HTR-8/SVneo (cell line): ENCODE results near the gene ESPL1.

Experiments used
- DNase-seq: peaks from one replicate; pipeline ENCODE4 v3.0.0; 2011; ENCODE audit warnings: low spot score, mixed read lengths; ENCODE audit not compliant: insufficient read length
- FAIRE-seq: peaks from 2 replicates; lab custom pipeline; 2011; peaks lifted over from hg19 to GRCh38; lab: Jason Lieb, UNC

The ESPL1 gene

DNA sequence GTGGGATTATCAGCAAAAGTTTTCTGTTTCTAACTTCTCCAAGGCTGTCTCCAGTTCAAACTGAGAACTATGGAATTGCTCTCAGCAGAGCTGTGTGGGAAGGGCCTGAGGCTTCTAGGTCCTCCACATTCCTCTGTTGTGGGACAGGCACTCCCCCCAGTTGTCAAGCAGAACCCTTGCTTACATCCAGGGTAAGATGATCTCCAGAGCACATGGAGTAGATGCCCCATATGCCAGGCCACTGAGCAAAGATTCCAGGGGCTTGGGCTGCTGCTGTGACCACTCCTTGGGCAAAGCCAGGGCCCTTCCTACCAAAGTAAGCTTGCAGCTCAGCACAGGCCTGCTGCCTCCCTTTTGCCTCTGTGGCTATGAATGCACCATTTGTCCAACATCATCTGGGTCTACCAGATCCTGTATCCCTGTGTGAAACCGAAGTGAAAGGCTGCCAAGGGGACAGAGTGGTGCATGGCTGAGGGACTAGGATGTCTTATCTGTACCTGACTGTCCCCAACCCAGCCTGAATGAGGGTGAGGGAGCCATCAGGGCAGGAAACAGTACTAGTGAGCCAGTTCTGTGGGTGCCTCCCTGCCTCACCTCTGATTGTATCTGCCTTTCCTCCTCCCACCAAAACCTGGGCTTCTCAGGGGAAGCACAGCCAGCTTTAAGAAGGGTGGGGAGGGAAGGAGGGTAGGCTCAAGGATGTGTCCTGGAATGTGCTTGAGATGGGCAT is 13.1 kb upstream of the ESPL1 start:
- FAIRE-seq, result no peak
- no peak for DNase-seq

GRCh38 chr12:53255996-53256395 is 12.1 kb upstream of the ESPL1 start:
- FAIRE-seq (no peak), DNase-seq (no peak)

DNA sequence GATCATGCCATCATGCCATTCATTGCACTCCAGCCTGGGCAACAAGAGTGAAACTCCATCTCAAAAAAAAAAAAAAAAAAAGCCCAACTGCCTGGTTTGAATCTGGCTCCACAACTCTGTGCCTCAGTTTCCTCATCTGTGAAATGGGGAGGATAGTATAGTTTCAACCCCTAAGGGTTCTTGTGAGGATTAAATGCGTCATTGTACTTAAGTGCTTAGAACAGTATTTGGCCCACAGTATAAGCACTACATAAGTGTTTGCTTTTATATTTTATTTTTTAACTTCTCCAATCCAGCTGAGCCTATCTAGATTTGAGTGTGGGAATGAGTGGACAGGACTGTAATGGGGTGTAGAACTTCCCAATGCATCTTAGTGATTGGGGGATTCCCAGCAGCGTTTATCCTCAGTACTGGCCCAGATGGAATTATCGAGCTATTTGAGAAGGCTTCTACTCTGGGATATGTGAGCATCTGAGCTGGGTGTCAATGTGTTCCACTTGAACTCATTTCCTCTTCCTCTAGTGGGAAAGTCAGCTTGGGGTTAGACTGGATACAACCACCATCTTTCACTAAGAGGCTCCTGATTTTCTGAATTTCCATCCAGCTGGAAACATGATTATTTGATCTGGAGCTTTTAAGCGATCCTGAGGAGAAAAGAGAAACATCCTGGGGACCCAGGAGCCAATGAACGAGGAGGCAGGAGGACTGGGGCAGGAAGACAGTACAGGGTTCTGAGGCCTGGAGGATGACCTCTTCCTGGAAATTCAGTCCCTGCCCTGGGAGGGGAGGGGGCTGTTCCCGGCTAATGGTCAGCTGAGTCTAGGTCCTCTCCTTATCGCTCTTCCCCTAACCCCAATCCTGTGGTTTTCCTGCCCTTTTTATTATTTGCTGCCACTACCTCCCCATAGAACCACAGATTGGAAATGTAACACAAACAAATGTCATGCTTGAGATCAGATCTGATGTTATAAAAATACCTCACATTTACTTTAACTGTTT is 9.3 kb upstream of the ESPL1 start:
- FAIRE-seq (no peak), DNase-seq (no peak)

- DNase-seq (no peak), FAIRE-seq (no peak)
Observed at GRCh38 chr12:53259891-53260290, 8.2 kb upstream of the ESPL1 start.

- FAIRE-seq, result no peak
- no peak for DNase-seq
Observed at GRCh38 chr12:53265783-53266182, 2.3 kb upstream of the ESPL1 start.

DNA sequence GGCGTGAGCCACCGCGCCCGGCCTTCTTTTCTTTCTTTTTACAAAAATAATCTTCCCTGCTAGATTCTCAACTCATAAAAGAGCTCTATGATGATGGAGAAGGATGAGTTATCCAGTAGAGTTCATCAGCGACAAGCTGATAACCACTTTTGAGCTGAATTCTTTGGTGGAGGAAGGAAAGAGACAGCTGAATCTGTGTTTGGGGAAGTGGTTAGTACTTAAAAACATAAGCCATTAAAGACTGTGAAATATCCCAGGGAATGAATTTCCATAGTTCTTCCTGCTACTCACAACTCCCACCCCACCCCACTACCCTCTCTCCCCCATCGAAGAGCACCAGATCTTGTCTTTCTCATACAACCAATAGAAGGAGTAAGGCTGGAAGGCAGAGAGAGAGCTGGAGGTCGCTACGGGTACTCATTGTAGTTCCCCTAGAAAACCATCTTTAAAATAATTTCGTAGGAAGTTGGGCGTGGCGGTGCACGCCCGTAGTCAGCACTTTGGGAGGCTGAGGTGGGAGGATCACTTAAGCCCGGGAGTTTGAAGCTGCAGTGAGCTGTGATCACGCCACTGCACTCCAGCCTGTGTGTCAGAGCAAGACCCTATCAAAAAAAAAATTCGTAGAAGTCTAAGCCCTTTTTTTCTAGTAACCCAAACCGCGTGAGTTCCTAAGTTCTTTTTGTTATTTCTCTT is 647 bp upstream of the ESPL1 start:
- no peak for DNase-seq
- FAIRE-seq, result no peak

DNA sequence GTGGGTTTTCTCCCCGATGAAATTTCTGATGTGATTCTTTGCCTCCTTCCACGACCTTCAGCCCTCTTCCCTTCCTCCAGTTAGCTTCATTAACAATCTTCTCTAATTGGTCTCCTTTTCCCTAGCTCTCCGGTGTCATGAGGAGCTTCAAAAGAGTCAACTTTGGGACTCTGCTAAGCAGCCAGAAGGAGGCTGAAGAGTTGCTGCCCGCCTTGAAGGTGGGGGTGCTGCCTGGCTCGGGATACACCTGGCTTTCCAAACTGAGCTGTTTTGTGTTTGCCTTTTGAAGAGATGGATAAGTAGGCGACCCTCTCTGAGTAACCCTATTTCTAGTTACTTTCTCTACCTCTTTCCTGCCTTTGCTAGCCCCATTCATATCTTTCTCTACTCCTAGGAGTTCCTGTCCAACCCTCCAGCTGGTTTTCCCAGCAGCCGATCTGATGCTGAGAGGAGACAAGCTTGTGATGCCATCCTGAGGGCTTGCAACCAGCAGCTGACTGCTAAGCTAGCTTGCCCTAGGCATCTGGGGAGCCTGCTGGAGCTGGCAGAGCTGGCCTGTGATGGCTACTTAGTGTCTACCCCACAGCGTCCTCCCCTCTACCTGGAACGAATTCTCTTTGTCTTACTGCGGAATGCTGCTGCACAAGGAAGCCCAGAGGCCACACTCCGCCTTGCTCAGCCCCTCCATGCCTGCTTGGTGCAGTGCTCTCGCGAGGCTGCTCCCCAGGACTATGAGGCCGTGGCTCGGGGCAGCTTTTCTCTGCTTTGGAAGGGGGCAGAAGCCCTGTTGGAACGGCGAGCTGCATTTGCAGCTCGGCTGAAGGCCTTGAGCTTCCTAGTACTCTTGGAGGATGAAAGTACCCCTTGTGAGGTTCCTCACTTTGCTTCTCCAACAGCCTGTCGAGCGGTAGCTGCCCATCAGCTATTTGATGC is 797 bp downstream of the ESPL1 start:
- FAIRE-seq (no peak), DNase-seq (no peak)

DNA sequence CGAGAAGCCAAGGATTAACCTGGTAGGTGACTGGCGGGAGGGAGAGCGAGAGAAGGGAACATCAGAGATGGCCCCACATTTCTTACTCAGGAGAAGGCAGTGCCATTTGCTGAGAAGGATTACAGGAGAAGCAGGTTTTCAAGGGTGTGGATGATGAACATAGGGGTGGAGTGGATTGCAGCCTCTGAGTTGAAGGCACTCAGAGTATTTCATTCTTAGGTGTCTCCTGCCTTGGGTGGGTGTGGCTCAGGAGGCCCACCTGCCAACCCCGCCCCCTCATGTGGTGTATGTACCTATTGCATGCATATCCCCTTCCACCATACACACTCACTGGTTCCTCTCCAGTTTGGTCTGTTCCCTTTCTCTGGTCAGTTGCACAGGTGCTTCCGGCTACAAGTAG is 6.3 kb downstream of the ESPL1 start:
- DNase-seq, result no peak
- FAIRE-seq, result no peak

GRCh38 chr12:53276511-53276910 is 8.4 kb downstream of the ESPL1 start:
- no peak for FAIRE-seq
- no peak for DNase-seq

GRCh38 chr12:53277981-53278380 is 9.9 kb downstream of the ESPL1 start:
- DNase-seq, result no peak
- no peak for FAIRE-seq

DNA sequence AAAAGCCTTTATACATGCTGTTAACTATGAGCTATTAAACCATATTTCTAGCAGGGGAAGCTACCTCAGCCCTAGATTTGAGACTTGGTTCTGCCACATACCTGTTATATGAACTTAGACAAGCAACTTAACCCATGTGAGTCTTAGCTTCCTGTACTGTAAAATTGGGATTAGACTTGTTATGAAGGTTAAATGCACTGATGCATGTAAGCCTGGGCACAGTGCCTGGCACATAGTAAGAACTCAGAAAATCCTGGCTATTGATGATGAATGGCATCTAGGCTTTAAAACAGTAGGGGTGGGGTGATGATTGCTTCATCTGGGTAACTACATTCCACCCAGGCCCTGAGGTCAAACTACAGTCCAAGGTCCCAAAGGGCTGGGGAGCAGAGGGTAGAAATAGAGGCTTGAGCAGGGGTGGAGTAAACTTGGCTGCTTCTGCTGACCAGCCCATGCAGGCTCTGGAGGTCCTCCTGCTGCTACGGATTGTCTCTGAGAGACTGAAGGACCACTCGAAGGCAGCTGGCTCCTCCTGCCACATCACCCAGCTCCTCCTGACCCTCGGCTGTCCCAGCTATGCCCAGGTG is 11.3 kb downstream of the ESPL1 start:
- FAIRE-seq (no peak), DNase-seq (no peak)

DNA sequence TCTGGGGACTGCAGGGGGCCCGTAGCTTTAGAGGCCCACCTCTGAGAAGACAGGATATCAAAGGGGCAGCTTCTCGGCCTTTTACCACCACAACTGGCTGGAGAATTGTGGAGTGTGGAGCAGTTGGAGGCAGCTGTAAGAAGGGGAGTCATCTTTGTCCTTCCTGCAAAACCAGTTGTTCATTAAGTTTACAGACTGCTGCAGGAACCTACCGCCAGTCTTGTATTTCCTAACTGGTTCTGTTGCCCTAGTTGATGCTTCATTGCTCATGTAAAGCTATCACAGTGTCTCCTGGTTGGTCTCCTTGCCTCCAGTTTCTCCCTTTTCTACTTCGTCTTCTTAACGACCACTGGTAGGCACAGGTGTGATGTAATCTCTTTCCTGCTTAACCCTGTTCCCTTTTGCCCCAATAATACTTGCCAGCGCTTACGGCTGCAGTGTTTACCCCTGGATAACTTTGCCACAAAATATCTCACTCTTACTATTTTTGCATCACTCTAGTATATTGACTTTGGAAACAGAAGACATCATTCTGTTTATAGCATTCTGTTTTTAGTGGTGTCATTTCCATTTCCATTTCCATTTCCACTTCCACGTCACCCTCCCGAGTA is 11.9 kb downstream of the ESPL1 start:
- FAIRE-seq, result no peak
- DNase-seq, result no peak

DNA sequence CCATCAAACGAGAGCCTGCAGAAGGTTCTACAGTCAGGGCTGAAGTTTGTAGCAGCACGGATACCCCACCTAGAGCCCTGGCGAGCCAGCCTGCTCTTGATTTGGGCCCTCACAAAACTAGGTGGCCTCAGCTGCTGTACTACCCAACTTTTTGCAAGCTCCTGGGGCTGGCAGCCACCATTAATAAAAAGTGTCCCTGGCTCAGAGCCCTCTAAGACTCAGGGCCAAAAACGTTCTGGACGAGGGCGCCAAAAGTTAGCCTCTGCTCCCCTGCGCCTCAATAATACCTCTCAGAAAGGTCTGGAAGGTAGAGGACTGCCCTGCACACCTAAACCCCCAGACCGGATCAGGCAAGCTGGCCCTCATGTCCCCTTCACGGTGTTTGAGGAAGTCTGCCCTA is 18.3 kb downstream of the ESPL1 start:
- FAIRE-seq (no peak), DNase-seq (no peak)

DNA sequence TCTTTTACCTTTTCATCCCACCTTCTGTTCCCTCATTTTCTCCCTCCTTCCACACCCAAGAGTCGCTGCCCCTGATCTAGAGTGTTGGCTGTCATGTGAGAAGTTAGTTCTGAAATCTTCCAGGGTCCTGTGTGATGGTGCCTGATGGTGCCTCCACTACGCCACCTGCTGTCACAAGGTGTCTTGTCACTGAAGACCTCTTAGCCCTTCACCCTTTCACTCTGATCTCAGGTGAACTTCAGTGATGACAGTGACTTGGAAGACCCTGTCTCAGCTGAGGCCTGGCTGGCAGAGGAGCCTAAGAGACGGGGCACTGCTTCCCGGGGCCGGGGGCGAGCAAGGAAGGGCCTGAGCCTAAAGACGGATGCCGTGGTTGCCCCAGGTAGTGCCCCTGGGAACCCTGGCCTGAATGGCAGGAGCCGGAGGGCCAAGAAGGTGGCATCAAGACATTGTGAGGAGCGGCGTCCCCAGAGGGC is 19.7 kb downstream of the ESPL1 start:
- DNase-seq (peak; percentile 59), FAIRE-seq (peak; percentile 52)

DNA sequence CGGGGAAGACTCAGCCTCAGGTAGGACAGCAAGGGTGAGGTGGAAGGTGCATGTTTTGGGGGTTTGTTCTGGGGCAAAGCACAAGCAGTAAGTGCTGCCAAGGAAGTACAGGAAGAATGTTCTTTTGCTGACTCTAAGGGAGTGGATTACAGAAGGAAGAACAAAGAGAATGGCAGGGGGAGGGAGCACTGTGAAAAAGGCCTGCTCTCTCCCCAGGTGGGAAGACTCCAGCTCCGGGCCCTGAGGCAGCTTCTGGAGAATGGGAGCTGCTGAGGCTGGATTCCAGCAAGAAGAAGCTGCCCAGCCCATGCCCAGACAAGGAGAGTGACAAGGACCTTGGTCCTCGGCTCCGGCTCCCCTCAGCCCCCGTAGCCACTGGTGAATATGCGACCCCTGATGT is 20.2 kb downstream of the ESPL1 start:
- DNase-seq (no peak), FAIRE-seq (no peak)

DNA sequence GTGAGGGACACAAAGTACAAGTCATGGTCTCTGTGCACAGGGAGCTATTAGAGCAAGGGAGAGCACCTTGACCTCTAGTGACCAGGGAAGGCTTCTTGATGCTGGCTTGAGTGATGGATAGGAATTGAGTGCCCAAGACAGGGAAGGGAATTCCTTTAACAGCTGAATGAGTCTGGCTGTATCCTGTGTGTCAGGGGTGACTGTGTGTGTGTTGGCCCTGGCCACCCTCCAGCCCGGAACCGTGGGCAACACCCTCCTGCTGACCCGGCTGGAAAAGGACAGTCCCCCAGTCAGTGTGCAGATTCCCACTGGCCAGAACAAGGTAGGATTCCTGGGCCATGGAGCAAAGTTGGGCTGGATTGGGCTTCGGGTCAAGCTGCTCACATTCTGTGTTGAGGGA is 21.8 kb downstream of the ESPL1 start:
- no peak for FAIRE-seq
- DNase-seq, result no peak

- FAIRE-seq (no peak), DNase-seq (no peak)
Observed at GRCh38 chr12:53290661-53291060, 22.6 kb downstream of the ESPL1 start.

DNA sequence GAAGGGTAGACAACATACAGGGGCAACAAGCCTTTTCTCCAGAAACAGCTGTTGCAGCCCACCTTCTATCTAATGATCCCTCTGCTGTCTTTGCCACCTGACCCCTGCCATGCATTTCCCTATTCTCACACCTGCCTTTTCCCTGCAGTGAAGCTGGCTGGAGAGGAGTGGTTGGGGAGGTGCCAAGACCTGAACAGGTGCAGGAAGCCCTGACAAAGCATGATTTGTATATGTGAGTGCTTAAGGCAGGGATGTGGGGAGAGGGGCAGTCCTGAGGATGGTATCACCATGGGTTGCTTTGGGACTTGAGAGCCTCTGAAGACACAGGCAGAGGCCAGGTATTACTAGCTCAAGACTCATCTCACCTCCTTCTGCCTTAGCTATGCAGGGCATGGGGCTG is 24.3 kb downstream of the ESPL1 start:
- DNase-seq (no peak), FAIRE-seq (no peak)
